GM12878 (cell line): ENCODE data around the gene TDRD12. TPM values are rescaled to one million over a fixed set of nuclear protein-coding genes. Genes with fewer than 3 reads are reported as not detected.

ENCODE experiments used
- ATAC-seq: fragments of 200-7000 bp; cut with Tn5 transposase; 3 replicates; pipeline ENCODE4 v1.9.1; 2020; ENCODE audit warnings: mild to moderate bottlenecking, moderate library complexity
- BruUV-seq: library from RNA; stranded (reverse); fragments of 400-500 nt; replicated peaks from 2 replicates; lab custom pipeline; 2021; lab: Mats Ljungman, UMichigan
- CTCF ChIA-PET: fragments of 300-600 bp; sonication (Branson Sonifier 250); formaldehyde crosslinking; extraction: SDS; loops from one replicate; lab custom pipeline; 2021; ENCODE audit warnings: inconsistent platforms; lab: Yijun Ruan, JAX
- POLR2A ChIA-PET: fragments of 350-600 bp; formaldehyde crosslinking; extraction: SDS; loops from one replicate; lab custom pipeline; 2021; ENCODE audit warnings: inconsistent platforms; lab: Charles Lee
- RAD21 ChIA-PET: fragments of 300-600 bp; sonication (Branson Sonifier 250); formaldehyde crosslinking; loops from one replicate; lab custom pipeline; 2023; ENCODE audit warnings: antibody characterized with exemption; ENCODE audit not compliant: unreplicated experiment; lab: Charles Lee
- SMC1A ChIA-PET: fragments of 300-600 bp; sonication (Branson Sonifier 250); formaldehyde crosslinking; loops from one replicate; lab custom pipeline; 2023; ENCODE audit not compliant: unreplicated experiment, uncharacterized antibody; lab: Charles Lee
- DNase-seq: peaks from one replicate; pipeline ENCODE4 v3.0.0-alpha.2; 2011; ENCODE audit warnings: low read depth, low spot score
- FAIRE-seq: peaks from 3 replicates; lab custom pipeline; 2011; peaks lifted over from hg19 to GRCh38; lab: Jason Lieb, UNC
- H2AFZ ChIP-seq: 2 replicates; pipeline ENCODE4 v1.6.0; 2011; ENCODE audit warnings: low read depth, low read length, control low read depth; ENCODE audit not compliant: control insufficient read depth
- H3K27ac ChIP-seq: 2 replicates; pipeline ENCODE4 v1.5.1; 2011; ENCODE audit warnings: control low read depth; ENCODE audit not compliant: control insufficient read depth, insufficient read depth
- H3K27me3 ChIP-seq, 2 experiments: replicated peaks in 1 of 2; 2 replicates each; pipeline versions ENCODE4 v1.6.0 to v1.6.1; 2011; ENCODE audit warnings: low read length in 1 of 2; ENCODE audit not compliant: control insufficient read depth in 2 of 2, insufficient read depth in 2 of 2
- H3K36me3 ChIP-seq, 2 experiments: 2 replicates each; pipeline ENCODE4 v1.5.1; 2011; ENCODE audit warnings: low read length in 1 of 2; ENCODE audit not compliant: control insufficient read depth in 2 of 2, insufficient read depth in 2 of 2
- H3K4me1 ChIP-seq: 2 replicates; pipeline ENCODE4 v1.6.1; 2011; ENCODE audit warnings: mild to moderate bottlenecking, low read length, moderate library complexity, mixed read lengths; ENCODE audit not compliant: control insufficient read depth, insufficient read depth
- H3K4me2 ChIP-seq: 2 replicates; pipeline ENCODE4 v1.6.0; 2011; ENCODE audit warnings: control low read depth; ENCODE audit not compliant: control insufficient read depth, insufficient read depth
- H3K4me3 ChIP-seq: fragments of 200-600 bp; sonication (generic); 2 replicates; pipeline ENCODE4 v1.5.1; 2016
- H3K79me2 ChIP-seq: 2 replicates; pipeline ENCODE4 v1.6.0; 2011; ENCODE audit warnings: low read length; ENCODE audit not compliant: control insufficient read depth, insufficient read depth
- H3K9ac ChIP-seq: 2 replicates; pipeline ENCODE4 v1.8.0; 2011; ENCODE audit warnings: low read length, control low read depth, mixed read lengths; ENCODE audit not compliant: control insufficient read depth, insufficient read depth
- H3K9me3 ChIP-seq: replicated peaks from 3 replicates; pipeline ENCODE4 v1.5.1; 2011; ENCODE audit warnings: mild to moderate bottlenecking, low read length; ENCODE audit not compliant: control insufficient read depth, insufficient read depth
- H4K20me1 ChIP-seq: 2 replicates; pipeline ENCODE4 v1.6.0; 2011; ENCODE audit not compliant: control insufficient read depth, insufficient read depth
- BCL11A ChIP-seq: IDR thresholded peaks from 2 replicates; pipeline ENCODE4 v1.6.1; 2011; ENCODE audit warnings: low read depth, low read length
- CBX3 ChIP-seq: fragments of 200-600 bp; sonication (generic); IDR thresholded peaks from 2 replicates; pipeline ENCODE4 v1.6.1; 2016; ENCODE audit warnings: low read depth, borderline replicate concordance
- CBX5 ChIP-seq: sonication (generic); IDR thresholded peaks from 2 replicates; pipeline ENCODE4 v1.6.1; 2016; ENCODE audit warnings: low read depth, moderate library complexity, mild to moderate bottlenecking, inconsistent platforms
- EED ChIP-seq: sonication (generic); IDR thresholded peaks from 2 replicates; pipeline ENCODE4 v1.6.1; 2016; ENCODE audit warnings: antibody characterized with exemption, low read depth
- FOXM1 ChIP-seq: IDR thresholded peaks from 2 replicates; pipeline ENCODE4 v1.6.1; 2012; ENCODE audit warnings: low read depth, mild to moderate bottlenecking, inconsistent platforms, low read length, moderate library complexity
- HDGF ChIP-seq: fragments of 450-650 bp; IDR thresholded peaks from 2 replicates; pipeline ENCODE4 v1.6.1; 2016; ENCODE audit warnings: antibody characterized with exemption
- IKZF2 ChIP-seq, 2 experiments: fragments of 450-650 bp; IDR thresholded peaks; 2 replicates each; pipeline ENCODE4 v1.6.1; 2017; ENCODE audit warnings: mild to moderate bottlenecking in 2 of 2, moderate library complexity in 2 of 2
- NFYA ChIP-seq: IDR thresholded peaks from 2 replicates; pipeline ENCODE4 v1.6.1; 2011; ENCODE audit warnings: low read depth, mild to moderate bottlenecking, low read length, improper control_type of control experiment, borderline replicate concordance
- NR2F1 ChIP-seq: fragments of 450-650 bp; conservative IDR thresholded peaks from 2 replicates; pipeline ENCODE4 v1.6.1; 2017; ENCODE audit warnings: mild to moderate bottlenecking
- SMAD5 ChIP-seq: IDR thresholded peaks from 2 replicates; pipeline ENCODE4 v1.6.1; 2016; ENCODE audit warnings: antibody characterized with exemption, low read depth
- SUPT20H ChIP-seq: IDR thresholded peaks from 2 replicates; pipeline ENCODE4 v1.6.1; 2011; ENCODE audit warnings: low read depth, mild to moderate bottlenecking, low read length, moderate library complexity, borderline replicate concordance; ENCODE audit not compliant: control insufficient read depth
- WGBS: methylation state at CpG from one replicate; pipeline ENCODE4 v1.1.6; 2016; ENCODE audit warnings: low lambda C conversion rate; ENCODE audit not compliant: insufficient replicate concordance, insufficient coverage; ENCODE audit errors: missing lambda C conversion rate; 5-methylcytosine and 5-hydroxymethylcytosine counted together
- in situ Hi-C: fragments of 300-500 bp; cut with MboI; formaldehyde crosslinking; loops from 9 replicates; pipeline ENCODE4 v1.14.3; 2018; ENCODE audit warnings: mixed read lengths
- intact Hi-C: fragments of 100-400 bp; cut with micrococcal nuclease; formaldehyde crosslinking; loops from one replicate; pipeline ENCODE4 v1.14.2; 2022; ENCODE audit not compliant: unreplicated experiment
- polyA plus RNA-seq, 11 experiments: library from polyadenylated mRNA; depleted of rRNA in 4 of 11; unstranded in 6 of 11; stranded (reverse) in 5 of 11; fragments of >200 nt; fragmentation: Nextera tagmentation in 4 of 11; fragmentation: Illumina TruSeq in 1 of 11; extraction: Ambion mirVana in 4 of 11; extraction: Trizol in 1 of 11; gene quantifications; 1 replicate in 1 of 11; 2 replicates in 10 of 11; pipeline versions ENCODE4 v1.2.1 to v1.2.3, GENCODE V29; 2011 to 2016; ENCODE audit warnings: inconsistent platforms in 2 of 11, missing spikeins in 2 of 11, low read depth in 1 of 11
- total RNA-seq, 4 experiments: library from RNA; depleted of rRNA in 3 of 4; stranded (reverse); fragments of >200 nt in 3 of 4; fragmentation: Illumina TruSeq in 1 of 4; extraction: Trizol in 1 of 4; gene quantifications; 2 replicates each; pipeline versions ENCODE4 v1.2.1 to v1.2.3, GENCODE V29; 2013 to 2021
- TF ChIP-seq, protein P1 (sequence below): fragments of 450-650 bp; IDR thresholded peaks from 2 replicates; pipeline ENCODE4 v1.6.1; 2017; ENCODE audit warnings: mild to moderate bottlenecking, moderate library complexity
- TF ChIP-seq, protein P2 (sequence below): fragments of 450-650 bp; formaldehyde crosslinking; IDR thresholded peaks from 2 replicates; pipeline ENCODE4 v1.5.0; 2022; ENCODE audit warnings: mild to moderate bottlenecking, missing genetic modification characterization
- TF ChIP-seq, protein P3 (sequence below): IDR thresholded peaks from 2 replicates; pipeline ENCODE4 v1.6.1; 2011; ENCODE audit warnings: borderline replicate concordance, low read depth, mild to moderate bottlenecking, moderate library complexity, low read length; ENCODE audit not compliant: insufficient read depth, poor library complexity, severe bottlenecking

The TDRD12 gene
- total and polyA plus RNA-seq, 10 of the 15 experiments (the other 5 are each of a cell fraction or from before 2014, with no cell fraction given), result 0.08 to 0.15 TPM; not detected in 8

DNA sequence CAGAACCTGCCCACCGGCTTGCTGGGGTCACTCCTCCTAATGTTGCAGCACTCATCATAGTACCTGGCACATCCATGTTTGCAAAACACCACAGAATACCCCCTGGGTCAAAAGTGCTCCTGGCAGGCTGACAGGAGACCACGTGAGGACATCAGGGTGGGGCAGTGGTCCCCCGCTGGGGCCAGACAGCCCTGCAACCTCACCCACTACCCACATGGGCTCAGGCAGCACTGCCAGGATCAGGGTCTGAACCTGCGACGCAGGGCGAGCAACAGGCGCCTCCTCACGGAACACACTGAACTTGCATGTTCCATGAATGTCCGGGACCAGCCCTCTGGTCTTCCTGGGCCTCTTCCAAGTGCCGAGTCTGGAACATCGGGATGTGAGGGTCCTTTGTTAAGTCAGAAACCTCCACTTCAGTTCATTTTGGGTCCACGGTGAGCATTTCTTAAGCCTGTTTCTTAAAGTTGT, 151.4 kb downstream of the TDRD12 start:
- BruUV-seq, result no TSS peak
- FAIRE-seq (no peak), ATAC-seq (no peak), DNase-seq (no peak)
- Histone ChIP-seq H3K4me2 (no peak overlapping the region), H4K20me1 (no peaks in the 10 kb centered on the region), H3K9ac (no peak overlapping the region), H3K9me3 (no peaks in the 10 kb centered on the region), H3K4me1 (no peaks in the 10 kb centered on the region), H3K79me2 (no peaks in the 10 kb centered on the region), H3K36me3 (no peaks in the 10 kb centered on the region), H2AFZ (no peak overlapping the region), H3K27ac (no peak overlapping the region), H3K4me3 (no peak overlapping the region), H3K27me3 (no peaks in the 10 kb centered on the region)
- ChIA-PET POLR2A (no interaction called here), CTCF (no interaction called here), RAD21 (no interaction called here), SMC1A (interaction anchor here (0.7 kb wide), 1 partner anchor 26 kb away, joined by 3 read pairs; no protein-coding TSS in a partner anchor)
- intact Hi-C loops, result no loop called here
- in situ Hi-C loops, result no loop called here
- 55% methylated on average over 12 of the region's 12 CpGs for WGBS
- TF ChIP-seq NR2F1 (no peak), CBX3 (no peak), SUPT20H (no peak), EED (no peak), CBX5 (no peak), IKZF2 (IDR thresholded peaks at IDR 0.05) (no peak), BCL11A (no peak), SMAD5 (no peak), FOXM1 (no peak), HDGF (no peak), NFYA (no peak)
- TF ChIP-seq, protein P1, sequence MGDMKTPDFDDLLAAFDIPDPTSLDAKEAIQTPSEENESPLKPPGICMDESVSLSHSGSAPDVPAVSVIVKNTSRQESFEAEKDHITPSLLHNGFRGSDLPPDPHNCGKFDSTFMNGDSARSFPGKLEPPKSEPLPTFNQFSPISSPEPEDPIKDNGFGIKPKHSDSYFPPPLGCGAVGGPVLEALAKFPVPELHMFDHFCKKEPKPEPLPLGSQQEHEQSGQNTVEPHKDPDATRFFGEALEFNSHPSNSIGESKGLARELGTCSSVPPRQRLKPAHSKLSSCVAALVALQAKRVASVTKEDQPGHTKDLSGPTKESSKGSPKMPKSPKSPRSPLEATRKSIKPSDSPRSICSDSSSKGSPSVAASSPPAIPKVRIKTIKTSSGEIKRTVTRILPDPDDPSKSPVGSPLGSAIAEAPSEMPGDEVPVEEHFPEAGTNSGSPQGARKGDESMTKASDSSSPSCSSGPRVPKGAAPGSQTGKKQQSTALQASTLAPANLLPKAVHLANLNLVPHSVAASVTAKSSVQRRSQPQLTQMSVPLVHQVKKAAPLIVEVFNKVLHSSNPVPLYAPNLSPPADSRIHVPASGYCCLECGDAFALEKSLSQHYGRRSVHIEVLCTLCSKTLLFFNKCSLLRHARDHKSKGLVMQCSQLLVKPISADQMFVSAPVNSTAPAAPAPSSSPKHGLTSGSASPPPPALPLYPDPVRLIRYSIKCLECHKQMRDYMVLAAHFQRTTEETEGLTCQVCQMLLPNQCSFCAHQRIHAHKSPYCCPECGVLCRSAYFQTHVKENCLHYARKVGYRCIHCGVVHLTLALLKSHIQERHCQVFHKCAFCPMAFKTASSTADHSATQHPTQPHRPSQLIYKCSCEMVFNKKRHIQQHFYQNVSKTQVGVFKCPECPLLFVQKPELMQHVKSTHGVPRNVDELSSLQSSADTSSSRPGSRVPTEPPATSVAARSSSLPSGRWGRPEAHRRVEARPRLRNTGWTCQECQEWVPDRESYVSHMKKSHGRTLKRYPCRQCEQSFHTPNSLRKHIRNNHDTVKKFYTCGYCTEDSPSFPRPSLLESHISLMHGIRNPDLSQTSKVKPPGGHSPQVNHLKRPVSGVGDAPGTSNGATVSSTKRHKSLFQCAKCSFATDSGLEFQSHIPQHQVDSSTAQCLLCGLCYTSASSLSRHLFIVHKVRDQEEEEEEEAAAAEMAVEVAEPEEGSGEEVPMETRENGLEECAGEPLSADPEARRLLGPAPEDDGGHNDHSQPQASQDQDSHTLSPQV, result no peak
- TF ChIP-seq, protein P2, sequence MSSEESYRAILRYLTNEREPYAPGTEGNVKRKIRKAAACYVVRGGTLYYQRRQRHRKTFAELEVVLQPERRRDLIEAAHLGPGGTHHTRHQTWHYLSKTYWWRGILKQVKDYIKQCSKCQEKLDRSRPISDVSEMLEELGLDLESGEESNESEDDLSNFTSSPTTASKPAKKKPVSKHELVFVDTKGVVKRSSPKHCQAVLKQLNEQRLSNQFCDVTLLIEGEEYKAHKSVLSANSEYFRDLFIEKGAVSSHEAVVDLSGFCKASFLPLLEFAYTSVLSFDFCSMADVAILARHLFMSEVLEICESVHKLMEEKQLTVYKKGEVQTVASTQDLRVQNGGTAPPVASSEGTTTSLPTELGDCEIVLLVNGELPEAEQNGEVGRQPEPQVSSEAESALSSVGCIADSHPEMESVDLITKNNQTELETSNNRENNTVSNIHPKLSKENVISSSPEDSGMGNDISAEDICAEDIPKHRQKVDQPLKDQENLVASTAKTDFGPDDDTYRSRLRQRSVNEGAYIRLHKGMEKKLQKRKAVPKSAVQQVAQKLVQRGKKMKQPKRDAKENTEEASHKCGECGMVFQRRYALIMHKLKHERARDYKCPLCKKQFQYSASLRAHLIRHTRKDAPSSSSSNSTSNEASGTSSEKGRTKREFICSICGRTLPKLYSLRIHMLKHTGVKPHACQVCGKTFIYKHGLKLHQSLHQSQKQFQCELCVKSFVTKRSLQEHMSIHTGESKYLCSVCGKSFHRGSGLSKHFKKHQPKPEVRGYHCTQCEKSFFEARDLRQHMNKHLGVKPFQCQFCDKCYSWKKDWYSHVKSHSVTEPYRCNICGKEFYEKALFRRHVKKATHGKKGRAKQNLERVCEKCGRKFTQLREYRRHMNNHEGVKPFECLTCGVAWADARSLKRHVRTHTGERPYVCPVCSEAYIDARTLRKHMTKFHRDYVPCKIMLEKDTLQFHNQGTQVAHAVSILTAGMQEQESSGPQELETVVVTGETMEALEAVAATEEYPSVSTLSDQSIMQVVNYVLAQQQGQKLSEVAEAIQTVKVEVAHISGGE, result no peak
- TF ChIP-seq, protein P3, sequence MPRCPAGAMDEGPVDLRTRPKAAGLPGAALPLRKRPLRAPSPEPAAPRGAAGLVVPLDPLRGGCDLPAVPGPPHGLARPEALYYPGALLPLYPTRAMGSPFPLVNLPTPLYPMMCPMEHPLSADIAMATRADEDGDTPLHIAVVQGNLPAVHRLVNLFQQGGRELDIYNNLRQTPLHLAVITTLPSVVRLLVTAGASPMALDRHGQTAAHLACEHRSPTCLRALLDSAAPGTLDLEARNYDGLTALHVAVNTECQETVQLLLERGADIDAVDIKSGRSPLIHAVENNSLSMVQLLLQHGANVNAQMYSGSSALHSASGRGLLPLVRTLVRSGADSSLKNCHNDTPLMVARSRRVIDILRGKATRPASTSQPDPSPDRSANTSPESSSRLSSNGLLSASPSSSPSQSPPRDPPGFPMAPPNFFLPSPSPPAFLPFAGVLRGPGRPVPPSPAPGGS, result no peak
